SJCRH30 (cell line): ENCODE measurements around the gene SEC63. TPM values are rescaled to one million over a fixed set of nuclear protein-coding genes. Genes with fewer than 3 reads are reported as not detected.
A peak's percentile ranks its signal among the peaks of the same experiment; 100 is the strongest.
"Not testable (repeated sequence)": the region's sequence is repeated elsewhere in the genome, so short reads cannot be mapped to it uniquely, and the experiment has no call there.

Experiments used
- DNase-seq, 2 experiments: peaks; one replicate each; pipeline ENCODE4 v3.0.0-alpha.2; 2015 to 2020
- H3K27ac ChIP-seq: fragments of 250-450 bp; sonication (Bioruptor Pico); 2 replicates; pipeline ENCODE4 v1.5.1; 2020; ENCODE audit warnings: mild to moderate bottlenecking, moderate library complexity
- H3K27me3 ChIP-seq: fragments of 250-450 bp; sonication (Bioruptor Pico); 2 replicates; pipeline ENCODE4 v1.5.1; 2020; ENCODE audit warnings: mild to moderate bottlenecking, moderate library complexity
- H3K36me3 ChIP-seq: fragments of 250-450 bp; sonication (Bioruptor Pico); 2 replicates; pipeline ENCODE4 v1.5.1; 2020; ENCODE audit warnings: mild to moderate bottlenecking, moderate library complexity
- H3K4me1 ChIP-seq: fragments of 250-450 bp; sonication (Bioruptor Pico); 2 replicates; pipeline ENCODE4 v1.5.1; 2020; ENCODE audit warnings: mild to moderate bottlenecking, moderate library complexity
- H3K4me3 ChIP-seq: fragments of 250-450 bp; sonication (Bioruptor Pico); 2 replicates; pipeline ENCODE4 v1.5.1; 2020; ENCODE audit warnings: mild to moderate bottlenecking, moderate library complexity
- H3K9me3 ChIP-seq: fragments of 250-450 bp; sonication (Bioruptor Pico); replicated peaks from 2 replicates; pipeline ENCODE4 v1.5.1; 2020; ENCODE audit warnings: mild to moderate bottlenecking, moderate library complexity
- total RNA-seq: library from RNA; depleted of rRNA; stranded (reverse); fragments of >200 nt; shearing (Covaris generic); gene quantifications from 2 replicates; pipeline ENCODE4 v1.2.3, GENCODE V29; 2014

Gene SEC63
- total RNA-seq, 1 experiment from 2014 or later = 25.6 TPM

DNA sequence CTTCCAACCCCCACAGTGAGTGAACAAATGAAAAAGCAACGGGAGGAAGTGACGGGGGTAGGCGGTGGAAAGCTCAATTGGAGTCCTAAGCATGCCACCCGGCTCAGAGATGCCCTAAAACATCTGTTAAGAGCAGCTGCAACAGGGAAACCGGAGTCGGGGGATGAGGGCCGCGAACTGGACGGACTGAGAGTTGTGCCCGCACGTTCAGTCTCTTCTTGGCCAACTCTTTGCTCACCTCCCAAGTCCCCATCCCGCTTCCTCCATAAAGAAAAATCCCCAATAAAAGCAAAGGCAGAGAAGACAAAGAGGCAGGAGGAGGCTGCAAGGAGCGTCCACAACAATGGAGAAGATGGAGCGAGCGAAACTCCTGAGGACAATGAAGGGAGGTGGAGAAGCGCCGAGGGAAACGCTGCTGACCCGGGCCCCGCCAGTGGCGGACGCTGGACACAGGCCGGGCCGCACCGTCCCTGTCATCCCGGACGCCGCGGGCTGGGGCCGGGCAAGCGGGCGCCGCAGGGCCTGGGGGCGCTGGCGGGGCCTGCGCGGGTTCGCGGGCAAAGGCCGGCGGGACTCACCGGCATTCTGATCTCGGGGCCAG, 600 bp downstream of the SEC63 start:
- Histone ChIP-seq H3K4me1 (peaks cover 5% of the 10 kb centered on the region; the same call in 1 of the 2 replicates), H3K4me3 (peak overlapping the region; percentile 91), H3K27ac (peak overlapping the region; percentile 91), H3K9me3 (no peaks in the 10 kb centered on the region), H3K27me3 (no peaks in the 10 kb centered on the region), H3K36me3 (peaks cover 15% of the 10 kb centered on the region)
- DNase-seq = peak; percentile 84 to 89

DNA sequence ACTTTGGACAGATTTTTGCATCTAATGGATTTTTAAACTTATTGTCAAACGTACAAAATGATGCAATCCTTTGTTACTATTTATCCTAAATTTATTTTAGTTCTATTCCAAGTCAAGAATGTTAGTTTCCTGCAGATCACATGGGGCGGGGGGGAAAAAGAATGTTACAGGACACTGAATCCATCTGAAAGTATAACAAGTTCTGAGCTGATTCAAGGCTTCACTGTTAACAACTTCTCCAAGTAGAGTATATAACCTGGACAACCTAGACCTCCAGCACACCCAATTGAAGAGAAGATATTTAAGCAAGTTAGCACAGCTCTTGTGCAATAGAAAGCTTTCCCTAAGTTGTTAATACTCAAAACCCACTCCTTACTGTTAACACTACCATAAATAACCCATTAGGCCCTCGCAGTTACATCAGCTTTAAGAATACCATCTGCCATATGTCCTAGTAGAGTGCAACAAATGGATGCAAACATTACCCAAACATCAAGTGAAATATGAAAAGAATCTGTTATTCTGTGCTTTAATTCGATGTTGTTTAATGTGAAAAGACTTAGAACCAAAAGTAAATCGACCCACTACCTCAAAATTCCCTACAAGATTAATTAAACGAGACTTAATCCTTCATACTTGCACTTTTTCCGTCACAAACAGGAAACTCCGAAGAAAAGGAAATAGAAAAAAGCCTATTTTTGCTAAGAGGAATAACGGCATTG, 1.3 kb downstream of the SEC63 start:
- peak overlapping the region; percentile 91 for H3K27ac ChIP-seq
- H3K4me3 ChIP-seq = peak overlapping the region; percentile 91
- H3K4me1 ChIP-seq = peaks cover 5% of the 10 kb centered on the region; the same call in 1 of the 2 replicates
- H3K27me3 ChIP-seq = no peaks in the 10 kb centered on the region
- H3K36me3 ChIP-seq = peaks cover 15% of the 10 kb centered on the region
- peak in 1 of 2 experiments; percentile 32 for DNase-seq
- H3K9me3 ChIP-seq = no peaks in the 10 kb centered on the region

DNA sequence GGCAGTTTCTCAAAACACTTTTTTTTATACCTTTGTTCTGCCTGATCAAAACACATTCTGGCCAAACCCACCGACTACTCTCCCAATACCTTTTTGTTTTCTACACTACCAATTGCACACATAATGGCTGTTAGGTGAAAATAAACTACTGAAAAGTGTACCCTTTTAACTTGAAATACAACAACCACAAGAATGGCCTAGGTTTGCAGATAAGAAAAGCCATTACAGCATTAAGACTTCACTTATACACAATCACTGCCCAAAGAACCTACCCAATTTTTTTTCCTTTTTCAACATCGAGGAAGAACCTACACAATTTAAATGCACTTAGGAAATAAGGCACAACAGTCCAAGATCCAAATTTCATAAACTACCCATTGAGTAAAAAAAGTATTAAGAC, 1.8 kb downstream of the SEC63 start:
- Histone ChIP-seq H3K27ac (peak overlapping the region; percentile 91; the same call in 1 of the 2 replicates), H3K27me3 (no peaks in the 10 kb centered on the region), H3K4me1 (peaks cover 5% of the 10 kb centered on the region; the same call in 1 of the 2 replicates), H3K9me3 (no peaks in the 10 kb centered on the region), H3K4me3 (peak overlapping the region; percentile 91), H3K36me3 (peaks cover 15% of the 10 kb centered on the region)
- DNase-seq = no peak

DNA sequence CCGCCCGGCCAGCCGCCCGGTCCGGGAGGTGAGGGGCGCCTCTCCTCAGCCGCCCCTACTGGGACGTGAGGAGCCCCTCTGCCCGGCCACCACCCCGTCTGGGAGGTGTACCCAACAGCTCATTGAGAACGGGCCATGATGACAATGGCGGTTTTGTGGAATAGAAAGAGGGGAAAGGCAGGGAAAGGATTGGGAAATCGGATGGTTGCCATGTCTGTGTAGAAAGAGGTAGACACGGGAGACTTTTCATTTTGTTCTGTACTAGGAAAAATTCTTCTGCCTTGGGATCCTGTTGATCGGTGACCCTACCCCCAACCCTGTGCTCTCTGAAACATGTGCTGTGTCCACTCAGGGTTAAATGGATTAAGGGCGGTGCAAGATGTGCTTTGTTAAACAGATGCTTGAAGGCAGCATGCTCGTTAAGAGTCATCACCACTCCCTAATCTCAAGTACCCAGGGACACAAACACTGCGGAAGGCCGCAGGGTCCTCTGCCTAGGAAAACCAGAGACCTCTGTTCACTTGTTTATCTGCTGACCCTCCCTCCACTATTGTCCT, 4.1 kb downstream of the SEC63 start:
- peaks cover 19% of the 10 kb centered on the region for H3K36me3 ChIP-seq
- not testable (repeated sequence) for H3K9me3 ChIP-seq, H3K27ac ChIP-seq, DNase-seq, H3K27me3 ChIP-seq, H3K4me1 ChIP-seq, H3K4me3 ChIP-seq

- Histone ChIP-seq H3K27ac (no peak overlapping the region), H3K9me3 (no peaks in the 10 kb centered on the region), H3K27me3 (no peaks in the 10 kb centered on the region), H3K4me3 (no peak overlapping the region), H3K36me3 (peaks cover 18% of the 10 kb centered on the region), H3K4me1 (no peaks in the 10 kb centered on the region)
- DNase-seq = no peak
Measured at GRCh38 chr6:107943626-107944439, 14.2 kb downstream of the SEC63 start.

DNA sequence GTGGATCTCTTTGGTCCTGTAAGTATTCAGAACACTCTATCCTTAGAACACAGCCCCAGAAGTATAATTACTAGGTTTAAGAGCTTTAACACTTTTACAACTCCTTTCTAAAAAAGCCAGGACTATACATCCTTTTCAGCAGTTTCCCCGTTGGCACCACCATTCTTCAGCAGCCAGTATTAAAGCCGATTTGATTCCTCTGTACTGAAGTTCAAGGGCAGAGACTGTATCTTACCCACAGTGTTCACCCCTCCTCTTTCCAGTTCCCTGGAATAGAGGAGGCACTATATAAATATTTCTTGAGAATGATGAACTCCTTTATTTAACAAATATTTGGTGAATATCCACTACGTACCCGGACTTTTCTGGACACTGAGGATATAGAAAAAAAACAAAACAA, 15.9 kb downstream of the SEC63 start:
- H3K27ac ChIP-seq = no peak overlapping the region
- DNase-seq = no peak
- H3K36me3 ChIP-seq = peaks cover 23% of the 10 kb centered on the region

GRCh38 chr6:107941627-107942026, 16.4 kb downstream of the SEC63 start:
- Histone ChIP-seq H3K4me1 (no peaks in the 10 kb centered on the region), H3K4me3 (no peak overlapping the region), H3K27ac (no peak overlapping the region), H3K27me3 (no peaks in the 10 kb centered on the region), H3K9me3 (no peaks in the 10 kb centered on the region; the same call in 1 of the 2 replicates), H3K36me3 (peaks cover 23% of the 10 kb centered on the region)
- no peak for DNase-seq

More for the DNA sequence above, 15.9 kb downstream of the SEC63 start:
- Histone ChIP-seq H3K27me3 (no peaks in the 10 kb centered on the region), H3K4me1 (no peaks in the 10 kb centered on the region), H3K4me3 (no peak overlapping the region), H3K9me3 (no peaks in the 10 kb centered on the region; the same call in 1 of the 2 replicates)

DNA sequence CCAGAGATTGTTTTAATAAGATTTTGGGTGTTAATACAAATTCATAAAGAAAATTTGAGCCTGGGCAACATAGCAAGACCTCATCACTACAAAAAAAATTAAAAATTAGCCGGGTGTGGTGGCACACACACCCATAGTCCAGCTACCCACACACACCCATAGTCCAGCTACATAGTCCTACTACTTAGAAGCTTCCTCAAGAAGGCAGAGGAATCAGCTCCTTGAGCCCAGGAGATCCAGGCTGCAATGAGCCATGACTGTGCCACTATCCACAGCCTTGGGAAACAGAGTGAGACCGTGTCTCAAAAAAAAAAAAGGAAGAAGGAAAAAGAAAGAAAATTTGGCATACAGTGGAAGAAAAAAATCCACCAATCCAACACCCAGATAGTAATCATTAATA, 16.8 kb downstream of the SEC63 start:
- H3K4me1 ChIP-seq = no peaks in the 10 kb centered on the region
- DNase-seq = no peak
- no peak overlapping the region for H3K27ac ChIP-seq
- no peaks in the 10 kb centered on the region; the same call in 1 of the 2 replicates for H3K9me3 ChIP-seq
- no peaks in the 10 kb centered on the region for H3K27me3 ChIP-seq
- no peak overlapping the region for H3K4me3 ChIP-seq
- H3K36me3 ChIP-seq = peaks cover 23% of the 10 kb centered on the region

- H3K27me3 ChIP-seq, DNase-seq, H3K27ac ChIP-seq, H3K4me1 ChIP-seq, H3K9me3 ChIP-seq, H3K4me3 ChIP-seq: not testable (repeated sequence)
- H3K36me3 ChIP-seq = peaks cover 11% of the 10 kb centered on the region
Measured at GRCh38 chr6:107936910-107937292, 21.1 kb downstream of the SEC63 start.

DNA sequence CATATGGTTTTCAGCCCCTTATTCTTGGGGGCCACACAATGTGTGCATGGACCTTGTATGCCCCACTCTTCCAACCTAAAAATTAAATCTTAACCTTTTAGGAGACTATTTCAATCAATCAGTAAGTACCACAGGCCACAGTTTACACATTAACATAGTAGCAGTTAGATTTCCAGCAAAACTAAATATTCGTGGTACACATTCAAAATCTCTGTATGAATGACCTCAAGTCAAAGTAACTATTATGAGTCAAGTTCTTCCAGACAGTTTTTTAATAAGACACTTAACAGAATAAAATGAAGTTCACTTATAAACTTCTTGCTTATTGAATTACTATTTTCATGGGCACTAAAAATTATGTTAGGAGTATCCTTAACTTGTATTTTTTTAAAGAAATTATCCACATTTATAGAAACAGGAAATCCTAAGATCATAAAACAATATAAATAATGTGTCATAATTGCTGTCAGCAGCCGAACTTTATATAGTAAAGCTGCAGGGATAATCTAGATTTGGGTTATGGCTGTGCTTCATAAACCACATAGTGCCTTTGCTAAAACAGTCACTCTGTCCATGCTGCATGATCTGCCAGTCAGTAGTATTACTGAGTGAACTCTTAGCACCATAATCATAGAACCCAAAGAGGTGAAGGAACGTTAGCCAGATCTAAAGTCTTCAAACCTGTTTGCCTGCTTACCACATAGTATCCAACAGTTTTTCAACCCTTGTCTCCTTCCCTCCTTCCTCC, 21.7 kb downstream of the SEC63 start:
- H3K4me3 ChIP-seq = no peak overlapping the region
- H3K4me1 ChIP-seq = no peaks in the 10 kb centered on the region
- H3K27me3 ChIP-seq = no peaks in the 10 kb centered on the region
- H3K36me3 ChIP-seq = peaks cover 11% of the 10 kb centered on the region
- DNase-seq = no peak
- H3K9me3 ChIP-seq = peaks cover 4% of the 10 kb centered on the region
- no peak overlapping the region for H3K27ac ChIP-seq

- not testable (repeated sequence) for H3K4me3 ChIP-seq, DNase-seq, H3K27ac ChIP-seq, H3K27me3 ChIP-seq, H3K4me1 ChIP-seq, H3K9me3 ChIP-seq
- H3K36me3 ChIP-seq = peaks cover 18% of the 10 kb centered on the region
Measured at GRCh38 chr6:107934229-107934628, 23.8 kb downstream of the SEC63 start.

DNA sequence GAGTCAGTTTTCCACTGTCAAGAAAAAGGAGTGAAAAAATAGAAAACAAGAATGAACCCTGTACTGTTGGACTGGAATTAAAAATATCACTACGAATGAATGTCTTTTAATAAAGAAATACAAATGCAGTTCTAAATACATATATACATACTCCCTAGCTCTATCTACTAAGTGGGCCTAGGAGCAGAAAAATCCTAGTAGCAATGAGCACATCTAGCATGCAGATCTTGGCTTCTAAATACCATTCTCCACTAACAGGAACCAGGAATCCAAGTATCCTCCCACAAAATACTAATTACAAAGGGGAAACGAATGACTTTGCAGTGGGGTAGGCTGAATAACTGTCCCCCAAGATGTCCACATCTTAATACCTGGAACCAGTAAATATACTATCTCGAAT, 25.4 kb downstream of the SEC63 start:
- no peak overlapping the region for H3K4me3 ChIP-seq
- no peaks in the 10 kb centered on the region for H3K27me3 ChIP-seq
- no peak overlapping the region for H3K27ac ChIP-seq
- H3K9me3 ChIP-seq = peaks cover 4% of the 10 kb centered on the region
- H3K4me1 ChIP-seq = no peaks in the 10 kb centered on the region
- peaks cover 23% of the 10 kb centered on the region for H3K36me3 ChIP-seq
- DNase-seq = no peak

GRCh38 chr6:107931894-107932293, 26.1 kb downstream of the SEC63 start:
- Histone ChIP-seq H3K36me3 (peaks cover 24% of the 10 kb centered on the region), H3K4me1 (no peaks in the 10 kb centered on the region), H3K27me3 (no peaks in the 10 kb centered on the region), H3K27ac (no peak overlapping the region), H3K9me3 (peaks cover 4% of the 10 kb centered on the region; the same call in 1 of the 2 replicates), H3K4me3 (no peak overlapping the region)
- no peak for DNase-seq

DNA sequence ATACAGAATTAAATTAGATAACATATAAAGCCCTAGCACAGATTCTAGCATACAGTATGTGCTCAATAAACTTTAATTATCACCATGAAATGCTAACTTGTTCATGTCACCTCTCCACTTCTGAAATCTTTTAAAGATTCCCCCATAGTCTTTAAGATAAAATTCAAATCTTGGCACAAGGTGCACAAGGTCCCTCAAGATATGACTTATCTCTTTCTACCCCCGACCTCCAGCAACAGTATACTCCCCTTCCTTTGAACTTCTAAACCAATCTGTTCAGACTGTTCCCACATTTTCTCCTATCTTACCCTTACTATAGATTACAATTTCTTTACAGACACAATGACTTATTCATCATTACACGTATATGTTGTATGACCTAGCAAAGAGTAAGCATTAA, 29.0 kb downstream of the SEC63 start:
- no peaks in the 10 kb centered on the region for H3K4me1 ChIP-seq
- no peak overlapping the region for H3K4me3 ChIP-seq
- H3K36me3 ChIP-seq = peaks cover 45% of the 10 kb centered on the region
- DNase-seq = no peak
- H3K9me3 ChIP-seq = peaks cover 10% of the 10 kb centered on the region
- no peaks in the 10 kb centered on the region for H3K27me3 ChIP-seq
- no peak overlapping the region for H3K27ac ChIP-seq
